HG03575 (cell line): ENCODE data around the gene NYAP2.

Experiments
- ATAC-seq: cut with Tn5 transposase; IDR thresholded peaks from one replicate; pipeline ENCODE4 v1.9.1; 2021; ENCODE audit not compliant: unreplicated experiment, insufficient number of reproducible peaks, low FRiP score; ENCODE audit errors: extremely low read depth

NYAP2 gene

DNA sequence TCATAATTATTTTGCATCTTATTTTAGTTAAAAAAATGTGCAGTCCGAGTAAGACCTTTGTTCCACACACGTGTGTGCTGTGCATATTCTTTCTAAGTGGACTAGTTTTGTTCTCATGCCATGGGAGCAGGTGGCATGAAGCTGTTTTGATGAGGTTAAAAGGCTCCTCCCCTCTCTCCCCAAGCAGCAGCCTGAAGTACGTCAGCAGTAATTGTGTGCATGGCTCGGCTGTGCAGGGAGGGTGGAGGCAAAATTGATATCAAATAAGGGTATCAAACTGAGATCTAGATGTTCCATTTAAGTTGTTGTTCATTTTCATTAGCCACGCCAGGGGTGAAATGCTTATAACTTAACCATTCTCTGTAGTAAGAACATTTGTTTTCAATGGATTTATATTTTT lies at the start of gene NYAP2:
Gene NYAP2, plus strand, starts transcription at position 207 of the 400 bp plus-strand sequence. CDS start 9,171 bp downstream, outside the sequence.
- no peak for ATAC-seq

DNA sequence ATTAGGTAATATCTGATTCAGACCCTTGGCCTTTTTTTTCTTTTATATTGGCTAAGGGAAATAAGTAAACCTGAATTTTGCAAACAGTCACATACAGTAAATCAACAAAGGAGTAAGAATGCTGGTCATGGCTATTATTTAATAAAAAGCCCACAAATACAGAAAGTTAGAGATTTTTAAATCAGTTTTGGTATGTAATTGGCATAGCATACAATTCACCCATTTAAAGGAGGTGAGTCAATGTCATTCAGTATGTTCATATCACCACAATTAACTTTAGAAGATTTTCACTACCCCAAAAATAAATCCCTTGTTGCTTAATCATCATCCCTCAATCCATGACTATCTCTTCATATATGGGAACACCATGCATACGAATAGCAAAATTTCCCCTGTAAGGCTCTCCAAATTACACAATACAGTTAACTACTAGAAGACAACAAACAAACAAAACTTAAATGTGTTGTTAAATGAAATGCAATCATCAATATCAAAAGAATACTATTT lies 45.9 kb upstream of the NYAP2 start:
- no peak for ATAC-seq

DNA sequence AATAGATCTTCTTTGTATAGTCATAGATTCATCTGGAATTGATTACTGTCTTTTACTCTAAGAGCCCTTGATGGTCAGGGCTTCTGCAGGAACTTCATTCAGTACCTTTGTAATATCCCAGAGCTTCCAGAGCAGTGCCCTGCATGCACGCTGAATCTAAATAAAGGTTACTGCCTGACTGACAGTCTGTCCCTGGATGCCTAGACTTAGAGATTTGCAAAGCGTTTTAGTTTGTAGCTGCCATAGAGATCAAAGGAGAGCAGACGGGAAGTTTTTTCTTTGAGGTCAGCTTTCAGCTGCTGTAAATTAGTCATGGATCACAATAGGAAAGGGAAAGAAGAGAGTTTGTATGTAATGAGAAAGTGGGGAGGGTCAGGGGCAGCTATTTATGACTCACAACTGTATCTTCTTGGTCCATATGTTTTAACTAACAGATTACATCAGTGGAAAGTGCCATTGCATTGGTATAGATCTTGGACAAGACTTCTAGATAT lies 45.2 kb upstream of the NYAP2 start:
- ATAC-seq: no peak

DNA sequence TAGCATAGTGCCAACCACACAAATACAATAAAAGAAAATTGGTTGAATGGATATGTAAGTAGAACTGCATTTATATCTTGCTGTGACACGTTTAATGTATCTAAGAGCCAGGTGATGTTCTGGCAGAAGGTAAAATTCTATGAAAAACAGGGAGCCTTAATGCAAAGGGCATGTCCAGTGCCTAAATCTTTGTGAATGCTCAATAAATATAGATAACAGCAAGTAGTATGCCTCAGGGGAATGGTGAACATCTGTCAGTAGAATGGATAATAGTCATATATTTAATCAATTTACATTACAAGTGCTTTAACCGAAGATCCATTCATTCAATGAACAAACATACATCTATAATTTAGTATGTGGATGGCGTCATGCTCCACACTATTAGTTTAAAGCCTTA lies 43.7 kb upstream of the NYAP2 start:
- ATAC-seq: no peak

DNA sequence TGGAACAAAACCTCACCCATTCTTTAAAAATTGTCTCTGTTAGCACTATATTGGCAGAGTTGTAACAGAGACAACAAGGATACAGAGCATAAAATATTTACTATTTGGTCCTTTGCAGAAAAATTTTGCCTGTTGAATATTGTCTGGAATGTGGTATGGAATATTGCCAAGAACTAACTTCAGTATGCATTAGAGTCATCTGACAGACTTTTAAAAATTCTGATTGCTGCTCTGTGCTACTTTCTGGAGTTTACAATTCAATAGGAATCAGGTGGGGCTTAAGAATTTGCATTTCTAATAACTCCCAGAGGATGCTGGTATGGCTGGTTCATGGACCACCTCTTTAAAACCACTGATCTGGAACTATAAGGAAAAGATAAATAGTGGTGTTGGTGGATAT lies 32.8 kb upstream of the NYAP2 start:
- no peak for ATAC-seq

DNA sequence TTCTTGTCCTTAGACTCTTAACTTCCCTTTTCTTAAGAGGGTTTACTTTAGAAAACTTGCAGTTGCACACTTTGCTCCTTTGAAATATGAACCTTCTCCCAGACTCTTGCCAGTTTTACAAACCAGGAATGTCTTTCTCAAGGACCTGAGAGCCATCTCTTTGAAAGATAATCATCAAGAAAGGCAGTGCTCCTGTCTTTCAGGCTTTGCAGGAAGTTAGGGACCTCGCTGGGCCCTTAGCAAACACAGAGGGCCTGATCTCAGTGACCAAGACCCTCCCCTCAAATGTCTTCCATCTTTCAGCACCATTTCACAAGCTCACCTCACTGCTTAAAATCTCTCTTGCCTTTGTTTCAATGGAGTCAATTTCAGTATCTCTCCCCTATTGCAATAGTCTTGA lies 32.0 kb upstream of the NYAP2 start:
- ATAC-seq: no peak

DNA sequence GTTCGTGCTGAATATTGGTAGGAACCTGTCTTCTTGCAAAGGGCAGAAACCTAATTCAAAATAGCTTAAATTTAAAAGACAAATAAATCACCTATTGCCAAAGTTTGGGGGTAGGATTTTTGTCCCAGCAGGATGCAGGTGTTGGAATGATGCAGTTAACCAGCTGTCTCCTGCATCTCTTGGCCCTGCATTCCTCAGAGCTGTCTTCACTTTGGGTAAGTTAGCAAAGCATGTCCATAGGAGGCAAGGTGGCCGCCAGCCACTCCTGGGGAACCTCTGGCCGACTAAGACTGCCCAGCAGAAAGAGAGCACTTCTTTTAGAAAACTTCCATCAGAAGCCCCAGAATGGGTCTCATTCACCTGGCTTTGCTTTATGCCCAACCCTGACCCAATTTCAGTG lies 20.5 kb upstream of the NYAP2 start:
- no peak for ATAC-seq

DNA sequence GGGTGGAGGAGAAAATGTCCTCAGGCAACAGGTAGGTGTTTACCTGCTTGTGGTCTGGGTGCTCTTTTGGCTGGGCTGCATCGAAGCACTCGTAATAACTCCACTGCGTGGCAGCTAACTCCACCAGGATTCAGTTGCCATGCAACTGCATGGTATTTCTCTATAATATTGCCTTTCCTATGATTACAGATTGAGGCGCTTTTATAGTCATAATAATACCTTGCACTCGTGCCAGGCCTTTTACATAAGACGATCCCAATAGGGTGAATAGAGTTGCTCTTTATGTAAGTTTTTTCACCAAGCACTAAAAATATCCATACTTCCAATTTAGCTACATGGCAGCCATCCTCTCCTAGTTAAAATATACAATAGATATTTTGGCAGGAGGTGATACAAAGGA lies 19.7 kb upstream of the NYAP2 start:
- no peak for ATAC-seq

DNA sequence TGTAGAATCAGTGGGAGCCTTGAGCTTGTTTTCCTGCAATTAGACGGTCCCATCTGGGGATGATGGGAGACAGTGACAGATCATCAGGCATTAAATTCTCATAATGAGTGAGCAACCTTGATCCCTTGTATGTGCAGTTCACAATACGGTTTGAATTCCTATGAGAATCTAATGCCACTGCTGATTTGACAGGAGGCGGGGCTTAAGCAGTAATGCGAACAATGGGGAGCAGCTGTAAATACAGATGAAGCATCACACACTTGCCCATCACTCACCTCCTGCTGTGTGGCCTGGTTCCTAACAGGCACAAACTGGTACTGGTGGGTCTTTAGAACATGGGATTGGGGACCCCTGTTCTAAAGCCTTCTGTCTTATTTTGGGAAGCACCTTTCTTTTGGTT lies 17.9 kb upstream of the NYAP2 start:
- no peak for ATAC-seq

DNA sequence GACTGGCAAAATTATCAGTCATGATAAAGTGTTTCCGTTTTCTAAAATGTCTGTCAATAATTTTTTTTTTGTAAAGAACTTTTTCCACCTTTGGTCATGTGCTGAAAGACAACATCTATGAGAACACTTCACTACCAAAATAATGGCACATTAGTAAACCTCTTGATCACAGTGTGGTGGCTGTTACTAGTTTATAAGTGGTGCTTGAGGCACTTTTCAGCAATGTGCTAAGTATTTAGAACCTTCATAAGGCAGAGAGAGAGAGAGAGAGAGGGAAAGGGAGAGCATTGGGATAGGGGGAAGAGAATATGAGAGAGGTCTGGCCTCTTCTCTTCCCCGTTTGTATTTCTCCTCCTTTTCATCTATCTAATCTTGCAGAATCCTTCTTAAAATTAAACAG lies 1.1 kb upstream of the NYAP2 start:
- no peak for ATAC-seq

DNA sequence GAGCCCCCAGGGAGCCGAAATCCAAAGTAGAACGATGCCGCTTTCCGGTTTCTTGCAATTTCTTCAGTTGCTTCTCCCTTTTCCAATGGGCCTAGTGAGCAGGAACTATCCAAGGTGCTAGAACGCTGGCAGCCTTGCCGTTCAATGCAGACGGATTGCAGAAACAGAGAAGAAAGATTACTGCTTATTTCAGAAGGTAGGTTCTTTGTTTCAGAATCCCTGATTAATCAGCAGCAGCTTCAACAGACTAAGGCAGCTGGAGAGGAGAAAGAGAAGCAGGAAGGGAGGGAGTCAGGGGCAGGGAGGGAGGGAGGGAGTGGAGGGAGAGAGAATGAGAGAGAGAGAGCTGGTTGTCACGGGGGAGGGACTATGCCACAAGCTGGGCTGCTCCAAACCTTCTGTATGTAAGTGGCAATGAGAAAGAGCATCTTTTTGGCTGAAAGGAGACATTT lies 576 bp downstream of the NYAP2 start:
- ATAC-seq: no peak

DNA sequence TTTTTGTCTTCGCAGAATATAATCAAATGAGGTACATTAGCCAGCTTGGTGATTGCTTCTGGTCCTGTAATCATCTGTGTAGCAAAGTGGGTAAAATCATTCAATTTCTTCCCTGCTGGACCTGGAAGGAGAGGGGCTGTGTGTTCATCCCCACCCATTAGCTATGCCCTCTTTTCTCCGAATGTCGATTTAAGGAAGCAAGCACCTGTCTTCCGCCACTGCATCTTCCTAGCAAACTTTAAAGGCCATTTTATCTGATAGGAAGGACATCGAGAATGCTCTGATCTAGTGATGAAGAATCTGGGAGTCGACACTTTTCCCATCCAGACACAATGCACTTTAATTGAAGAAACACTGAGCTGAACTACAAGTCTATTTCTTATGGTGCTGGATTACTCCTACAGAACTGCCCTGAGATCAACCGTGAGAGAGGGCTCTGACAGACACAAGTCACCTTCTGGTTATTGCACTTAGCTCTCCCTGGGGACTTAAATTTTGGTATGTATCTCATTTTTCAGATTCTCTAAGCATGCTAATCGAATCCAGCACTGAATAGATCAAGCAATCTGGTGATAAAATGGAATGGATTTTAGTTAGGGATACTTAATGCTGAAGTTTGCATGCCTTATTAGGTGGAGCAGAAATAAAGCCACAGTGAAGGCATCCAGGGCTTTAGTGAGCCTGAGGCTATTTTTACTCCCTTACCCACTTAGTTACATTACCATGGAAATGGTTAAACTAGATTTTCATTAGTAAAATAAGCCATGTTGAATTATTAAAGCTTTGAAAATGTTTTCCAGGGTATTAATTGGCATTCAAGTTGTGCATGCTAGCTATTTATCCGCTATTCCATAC lies 1.3 kb downstream of the NYAP2 start:
- no peak for ATAC-seq

DNA sequence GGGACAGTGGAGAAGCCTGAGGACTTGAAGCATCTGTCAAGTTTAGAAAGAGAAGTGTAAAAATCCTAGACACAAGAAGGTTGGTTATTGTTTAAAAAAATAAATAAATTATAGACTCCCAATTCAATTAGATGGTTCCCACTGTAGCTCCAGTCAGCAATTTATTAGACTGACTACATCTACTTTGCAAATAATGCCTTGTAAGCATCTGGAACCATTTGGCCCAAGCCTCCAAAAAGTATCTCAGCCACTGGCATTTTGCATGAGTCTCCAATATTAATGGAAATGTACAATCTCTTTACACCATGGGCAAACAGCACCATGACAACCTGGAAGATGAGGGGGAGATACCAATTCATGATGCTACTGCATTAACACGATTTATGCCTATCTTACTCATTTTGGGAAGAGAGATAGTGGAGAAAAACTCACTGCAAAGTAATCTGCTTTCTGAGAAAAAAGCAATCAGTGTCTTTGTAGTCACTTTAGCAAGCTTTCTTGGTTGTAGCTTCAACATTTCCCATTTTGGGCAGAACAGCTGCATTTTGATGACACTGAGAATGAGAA lies 2.8 kb downstream of the NYAP2 start:
- ATAC-seq: no peak

DNA sequence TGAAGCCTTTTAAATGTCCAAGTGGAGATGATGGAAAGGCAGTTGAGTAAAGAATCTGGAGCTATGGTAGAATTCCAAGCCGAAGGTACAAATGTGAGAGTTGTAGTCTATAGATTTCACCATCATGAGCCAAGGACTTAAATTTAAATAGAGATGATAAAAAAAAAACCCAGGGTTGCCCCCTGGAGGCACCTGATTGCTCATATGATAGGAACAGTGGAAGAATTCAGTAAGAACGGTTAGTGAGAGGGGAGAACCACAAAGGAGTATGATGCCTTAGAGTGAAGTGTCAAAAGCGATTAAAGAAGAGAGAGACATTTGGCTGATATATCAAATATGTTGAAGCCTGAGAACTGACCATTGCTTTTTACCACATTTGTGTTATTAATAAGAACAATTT lies 11.9 kb downstream of the NYAP2 start:
- no peak for ATAC-seq

DNA sequence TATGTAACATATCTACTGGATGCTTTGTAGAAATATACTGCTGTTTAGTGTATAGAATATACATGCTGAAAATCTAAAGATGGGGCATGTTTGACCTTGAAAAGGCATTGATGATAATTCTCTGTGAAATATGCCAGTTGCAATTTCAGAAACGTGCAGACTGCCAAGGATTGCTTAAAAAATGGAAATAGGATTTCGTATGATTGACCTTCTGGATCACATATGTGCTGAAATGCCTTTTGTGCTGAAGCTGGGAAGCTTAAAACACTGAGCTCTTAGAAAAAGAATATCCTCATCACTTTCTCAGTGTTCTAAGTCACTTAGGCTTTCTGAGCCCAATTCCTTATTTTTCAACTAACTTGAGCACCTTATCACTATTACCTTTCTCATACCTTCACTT lies 14.3 kb downstream of the NYAP2 start:
- no peak for ATAC-seq

DNA sequence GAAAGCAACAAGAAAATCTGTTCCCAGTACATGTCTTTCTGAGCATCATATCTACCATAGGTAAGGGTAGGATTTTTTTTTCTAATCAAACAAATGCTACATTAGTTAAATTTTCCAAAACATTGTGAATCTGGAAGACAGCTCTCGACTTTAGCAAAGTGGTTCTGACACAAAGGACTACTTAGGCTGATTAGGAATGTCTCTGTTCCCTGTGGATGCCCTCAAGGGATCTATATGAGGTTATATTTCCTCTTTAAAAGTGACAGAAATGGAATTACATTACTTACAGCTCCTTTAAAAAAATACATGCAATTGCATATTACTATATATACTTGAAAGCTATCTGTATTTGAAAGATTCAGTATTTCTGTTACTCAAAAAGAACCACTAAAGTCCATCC lies 15.4 kb downstream of the NYAP2 start:
- ATAC-seq: no peak

DNA sequence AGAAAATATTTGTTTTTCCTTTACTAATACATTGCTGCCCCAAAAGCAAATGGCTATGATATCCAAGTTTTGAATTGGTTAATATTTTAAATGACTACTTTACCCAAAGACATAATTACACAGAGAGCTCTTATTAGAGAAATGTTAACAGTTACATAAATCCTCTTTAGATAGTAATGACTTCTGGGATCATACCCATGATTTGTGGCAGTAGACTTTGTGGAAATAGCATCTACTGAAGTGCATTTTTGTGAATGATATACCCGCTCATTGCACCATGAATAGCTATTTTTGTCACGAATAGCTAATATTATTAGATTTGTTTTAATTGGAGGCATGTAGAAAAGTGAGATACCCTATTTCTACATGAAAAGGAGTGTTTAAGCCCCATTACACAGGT lies 15.8 kb downstream of the NYAP2 start:
- ATAC-seq: no peak

DNA sequence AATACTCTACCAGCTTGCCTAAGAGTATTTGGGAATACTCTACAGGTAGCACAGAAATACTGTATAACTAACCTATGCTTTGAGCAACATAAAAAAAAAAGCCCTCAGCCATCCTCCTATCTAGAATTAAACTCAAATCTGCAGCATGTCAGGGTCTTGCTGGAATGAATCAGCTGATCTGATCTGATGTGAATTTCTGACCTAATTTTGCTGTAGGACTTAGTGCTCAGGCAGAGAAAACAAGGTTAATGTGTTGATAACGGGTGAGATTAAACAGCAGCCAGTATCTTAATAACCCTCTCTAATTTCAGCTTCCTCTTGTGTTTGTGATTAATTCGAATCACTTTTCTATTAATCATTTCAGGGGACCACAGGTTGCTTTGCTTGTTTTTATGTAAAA lies 16.3 kb downstream of the NYAP2 start:
- no peak for ATAC-seq

DNA sequence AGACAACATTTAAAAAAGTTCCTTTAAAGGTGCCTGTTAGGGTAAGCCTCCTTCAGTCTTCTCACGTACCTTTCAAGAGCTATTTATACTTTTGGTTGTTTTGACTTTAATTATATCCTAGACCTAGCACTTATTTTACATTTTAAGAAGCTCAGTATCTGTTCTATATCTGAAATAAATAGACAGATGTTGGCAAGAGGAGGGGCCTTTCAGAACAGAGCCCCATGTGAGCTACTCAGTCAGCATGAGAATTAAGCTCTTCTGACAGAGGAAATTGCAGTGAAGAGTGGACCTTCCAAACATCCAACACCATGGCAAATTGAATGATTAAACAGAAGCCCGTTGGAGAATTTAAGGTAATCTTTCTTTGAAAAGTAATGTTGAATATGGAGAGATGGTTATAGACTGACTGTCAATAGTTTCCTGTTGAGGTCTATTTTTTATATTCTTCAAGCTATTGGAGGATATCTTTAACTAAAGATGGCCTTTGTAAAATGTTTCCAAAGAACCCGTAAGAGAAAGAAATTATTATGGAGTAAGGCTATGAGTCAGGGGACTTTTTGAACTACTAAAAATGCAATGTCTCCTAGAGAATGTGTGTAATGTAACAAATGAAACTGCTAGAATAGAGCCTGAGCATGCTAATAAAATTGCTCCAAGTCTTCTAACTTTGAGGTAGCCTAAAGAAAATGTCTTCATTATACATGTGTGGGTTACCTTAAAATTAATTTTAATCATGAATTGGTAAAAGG lies 17.3 kb downstream of the NYAP2 start:
- ATAC-seq: no peak

DNA sequence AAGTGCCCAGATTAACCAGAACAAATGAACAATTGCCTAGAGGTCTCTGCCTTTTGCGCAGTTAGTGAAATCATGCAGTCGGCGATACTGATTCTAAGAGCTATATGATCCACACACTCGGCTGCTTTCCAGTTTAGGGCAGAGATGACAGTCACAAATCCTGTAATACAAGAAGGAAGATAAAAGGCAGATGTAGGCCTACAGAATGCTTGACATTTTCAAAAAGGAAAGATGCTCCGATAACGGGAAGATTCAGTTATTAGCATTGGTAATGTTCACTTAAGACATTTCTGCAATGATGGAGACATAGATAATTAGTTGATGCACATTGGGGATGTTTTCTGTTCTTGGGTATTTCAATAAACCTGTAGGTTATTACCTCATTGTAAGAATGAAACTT lies 19.5 kb downstream of the NYAP2 start:
- no peak for ATAC-seq
